GM21576 (cell line): ENCODE results near the gene HNF4A.

ENCODE experiments used
- ATAC-seq: cut with Tn5 transposase; IDR thresholded peaks from one replicate; pipeline ENCODE4 v1.9.1; 2021; ENCODE audit warnings: mild to moderate bottlenecking, moderate library complexity; ENCODE audit not compliant: unreplicated experiment

HNF4A gene

GRCh38 chr20:44392088-44392775, 36.7 kb downstream of the HNF4A start:
- no peak for ATAC-seq

DNA sequence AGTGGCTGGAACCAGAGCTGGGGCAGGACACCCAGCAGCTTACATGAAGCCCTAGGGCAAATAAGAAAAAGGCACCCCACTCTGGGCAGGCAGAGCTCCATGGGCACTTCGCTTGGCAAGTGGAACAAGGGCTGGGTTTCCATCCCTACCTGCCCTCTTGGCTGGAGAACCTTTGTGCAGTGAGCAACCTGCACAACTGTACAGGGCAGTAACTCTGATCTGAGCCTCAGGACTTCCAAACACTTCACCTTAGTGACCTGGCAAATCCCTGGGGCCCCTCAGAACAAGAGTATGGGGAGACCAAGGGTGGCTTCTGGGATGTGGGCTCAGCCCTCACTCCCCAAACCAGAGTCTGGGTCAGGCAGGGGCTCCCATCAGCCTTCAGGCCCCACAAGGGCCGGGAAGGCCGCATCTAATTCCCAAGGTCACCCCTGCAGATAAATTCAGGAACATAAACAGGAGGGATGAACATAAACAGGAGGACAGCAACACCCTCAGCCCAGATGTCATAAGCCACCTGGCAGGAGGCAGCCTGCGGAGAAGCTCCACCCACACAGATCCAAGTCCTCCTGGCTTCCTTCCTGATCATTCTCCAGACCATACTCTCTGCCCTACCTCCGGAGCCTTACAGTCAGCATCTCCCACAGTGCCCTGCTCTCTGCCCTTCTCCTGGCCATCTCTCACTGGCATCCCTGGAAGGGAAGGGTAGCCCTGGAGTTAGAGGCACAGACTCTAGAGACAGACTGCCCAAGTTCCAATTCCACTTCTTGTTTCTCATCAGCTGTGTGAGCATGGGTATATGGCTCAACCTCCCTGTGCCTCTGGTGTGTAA, 37.5 kb downstream of the HNF4A start:
- ATAC-seq: no peak

GRCh38 chr20:44393608-44394451, 38.3 kb downstream of the HNF4A start:
- no peak for ATAC-seq

DNA sequence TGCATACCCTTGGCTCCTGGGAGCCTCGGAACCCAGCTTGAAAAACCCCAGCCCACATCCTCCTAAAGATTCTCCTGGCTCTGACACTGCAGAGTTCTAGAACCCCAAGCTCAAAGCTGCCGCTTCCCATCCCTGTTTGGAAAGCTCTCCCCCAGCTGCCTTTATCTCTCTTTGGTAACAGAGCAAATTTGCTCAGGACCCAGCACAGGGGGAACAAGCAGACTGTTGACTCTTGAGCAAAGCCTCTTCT, 38.9 kb downstream of the HNF4A start:
- no peak for ATAC-seq

DNA sequence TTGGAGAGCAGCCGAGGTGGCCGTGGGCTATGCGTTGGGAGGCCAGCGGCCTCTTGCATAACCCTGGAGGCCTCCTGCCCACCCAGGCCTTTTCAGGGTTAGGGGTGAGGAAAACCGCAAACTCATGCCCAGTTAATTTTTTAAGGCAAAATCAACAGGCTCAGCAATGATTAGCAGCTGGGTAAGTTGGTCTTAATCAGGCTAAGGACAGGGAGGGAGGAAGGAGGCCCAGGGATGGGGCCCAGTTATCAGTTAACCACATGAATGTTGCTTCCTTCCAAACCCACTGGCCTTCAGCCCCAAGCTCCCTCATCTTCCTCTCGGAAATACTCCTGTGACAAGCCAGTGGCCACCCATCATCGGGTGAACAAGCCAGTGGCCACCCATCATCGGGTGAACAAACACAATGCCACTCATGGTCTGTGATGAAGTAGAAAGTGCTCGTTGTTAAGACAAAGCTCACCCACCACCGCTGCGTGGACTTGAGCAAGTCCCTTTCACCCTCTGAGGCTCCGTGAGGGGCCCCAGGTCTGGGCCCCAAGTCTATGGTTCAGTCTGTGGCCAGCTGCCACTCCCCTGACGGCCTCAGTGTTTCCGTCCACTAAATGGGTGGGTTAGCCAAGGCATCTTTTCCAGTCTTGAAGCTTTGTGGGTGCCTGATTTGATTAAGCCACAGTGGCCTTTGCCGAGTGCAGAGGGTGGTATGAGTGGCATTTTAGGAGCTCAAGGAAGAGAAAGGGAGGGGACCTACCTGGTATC, 39.4 kb downstream of the HNF4A start:
- no peak for ATAC-seq

DNA sequence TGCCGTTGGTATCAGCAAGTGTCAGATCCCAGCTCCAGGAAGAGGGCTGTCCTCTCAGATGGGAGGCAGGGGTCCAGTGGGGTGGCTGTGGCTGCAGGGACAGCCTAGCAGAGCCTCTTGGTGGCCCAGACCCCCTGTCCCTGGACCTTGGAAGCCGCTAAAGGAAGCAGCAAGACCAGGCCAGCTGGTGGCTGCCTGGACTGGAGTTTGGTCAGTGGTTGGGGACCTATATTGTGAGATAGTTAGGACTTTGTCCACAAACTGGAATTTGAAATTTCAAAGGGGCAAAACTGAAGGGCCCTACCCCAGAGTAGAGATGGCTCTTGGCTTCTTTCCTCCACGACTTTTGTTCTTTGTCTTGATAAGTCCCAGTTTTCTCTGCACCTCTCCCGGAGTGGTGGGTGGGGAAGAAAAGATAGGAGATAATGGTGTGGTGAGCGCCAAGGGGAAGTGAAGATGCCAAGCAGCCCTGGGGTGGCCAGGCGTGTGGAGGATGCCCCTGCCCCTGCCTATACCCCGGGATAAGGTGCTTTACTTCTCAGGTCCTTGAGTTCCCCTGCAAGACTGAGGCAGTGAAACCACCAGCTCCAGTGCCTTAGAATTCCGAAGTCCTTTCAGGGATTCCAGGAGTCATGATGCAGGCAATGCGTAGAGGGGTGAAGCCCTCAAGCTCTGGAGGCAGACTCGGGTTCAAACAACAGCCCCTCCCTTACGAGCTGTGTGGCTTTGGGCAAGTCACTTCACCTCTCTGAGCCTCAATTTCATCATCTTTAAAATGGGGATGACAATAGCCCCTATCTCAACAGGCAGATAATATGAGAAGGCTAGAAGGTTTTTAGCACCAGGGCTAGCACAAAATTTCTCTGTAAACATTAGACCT, 40.2 kb downstream of the HNF4A start:
- no peak for ATAC-seq

DNA sequence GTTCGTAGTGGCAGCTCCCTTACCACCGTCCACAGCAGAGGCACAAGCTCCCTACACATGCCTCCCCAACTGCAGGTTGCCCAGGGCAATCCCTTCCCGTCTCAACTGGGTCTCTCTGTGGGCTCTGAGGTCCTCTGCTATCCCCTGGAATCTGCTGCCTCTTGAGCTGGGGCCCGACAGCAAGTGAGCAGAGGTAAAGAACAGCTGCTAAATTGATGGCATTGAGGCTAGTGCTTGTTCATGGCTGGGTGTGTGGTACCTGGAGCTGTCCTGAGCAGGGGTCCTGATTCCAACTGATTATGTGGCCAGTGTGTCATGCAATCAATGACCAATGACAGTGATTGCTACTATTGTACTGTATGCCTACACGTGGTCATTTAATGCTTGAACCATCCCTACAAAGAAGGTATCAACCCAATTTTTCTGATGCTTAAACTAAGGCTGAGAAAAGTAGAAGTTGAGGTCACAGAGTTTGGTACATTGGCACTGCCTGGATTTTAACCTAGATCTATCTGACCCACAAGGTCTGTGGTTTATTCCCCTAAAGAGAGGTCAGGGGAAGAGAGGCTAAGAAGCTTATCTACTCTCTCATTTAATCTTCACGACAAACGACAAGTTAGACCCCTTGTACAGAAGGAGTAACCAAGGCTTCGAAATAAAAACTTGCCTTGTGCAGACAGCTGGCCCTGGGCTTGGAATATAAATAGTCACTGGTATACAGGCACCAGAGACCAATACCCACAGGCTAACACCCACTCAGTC, 41.1 kb downstream of the HNF4A start:
- ATAC-seq: no peak

GRCh38 chr20:44398335-44398734, 42.8 kb downstream of the HNF4A start:
- no peak for ATAC-seq

- ATAC-seq: no peak
These were observed 43.9 kb downstream of the HNF4A start for GRCh38 chr20:44399446-44399845.

GRCh38 chr20:44400671-44400969, 45.1 kb downstream of the HNF4A start:
- ATAC-seq: no peak

- ATAC-seq: no peak
These were observed 45.7 kb downstream of the HNF4A start for GRCh38 chr20:44400970-44401769.

DNA sequence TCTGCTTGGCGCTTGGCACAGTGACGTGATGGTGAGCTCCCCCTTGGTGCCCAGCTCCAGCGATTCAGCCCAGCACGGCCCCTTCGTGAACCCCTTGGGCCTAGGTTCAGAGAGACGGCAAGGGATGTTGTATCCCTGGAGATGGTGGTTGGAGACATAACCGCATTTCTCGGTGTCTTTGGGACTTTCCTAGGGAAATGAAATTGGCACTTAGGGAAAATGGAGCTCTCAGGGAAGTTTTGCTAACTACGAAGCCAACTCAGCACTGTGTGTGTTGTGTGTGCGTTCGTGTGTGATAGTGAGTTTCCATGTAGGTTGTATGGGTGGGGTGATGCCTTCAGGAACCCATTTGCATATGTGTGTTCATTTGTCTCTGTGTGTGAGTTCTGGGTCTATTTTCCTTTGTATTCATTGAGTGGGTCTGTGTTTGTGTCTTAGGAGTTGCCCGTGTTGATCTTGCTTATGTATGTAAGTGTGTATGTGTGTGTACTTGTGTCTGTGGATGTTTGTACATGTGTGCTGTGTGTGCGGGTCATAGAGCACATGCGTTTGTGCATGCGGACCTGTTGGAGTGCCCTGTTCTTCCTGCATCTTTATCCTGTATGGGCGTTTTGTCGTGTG, 46.4 kb downstream of the HNF4A start:
- ATAC-seq: no peak

DNA sequence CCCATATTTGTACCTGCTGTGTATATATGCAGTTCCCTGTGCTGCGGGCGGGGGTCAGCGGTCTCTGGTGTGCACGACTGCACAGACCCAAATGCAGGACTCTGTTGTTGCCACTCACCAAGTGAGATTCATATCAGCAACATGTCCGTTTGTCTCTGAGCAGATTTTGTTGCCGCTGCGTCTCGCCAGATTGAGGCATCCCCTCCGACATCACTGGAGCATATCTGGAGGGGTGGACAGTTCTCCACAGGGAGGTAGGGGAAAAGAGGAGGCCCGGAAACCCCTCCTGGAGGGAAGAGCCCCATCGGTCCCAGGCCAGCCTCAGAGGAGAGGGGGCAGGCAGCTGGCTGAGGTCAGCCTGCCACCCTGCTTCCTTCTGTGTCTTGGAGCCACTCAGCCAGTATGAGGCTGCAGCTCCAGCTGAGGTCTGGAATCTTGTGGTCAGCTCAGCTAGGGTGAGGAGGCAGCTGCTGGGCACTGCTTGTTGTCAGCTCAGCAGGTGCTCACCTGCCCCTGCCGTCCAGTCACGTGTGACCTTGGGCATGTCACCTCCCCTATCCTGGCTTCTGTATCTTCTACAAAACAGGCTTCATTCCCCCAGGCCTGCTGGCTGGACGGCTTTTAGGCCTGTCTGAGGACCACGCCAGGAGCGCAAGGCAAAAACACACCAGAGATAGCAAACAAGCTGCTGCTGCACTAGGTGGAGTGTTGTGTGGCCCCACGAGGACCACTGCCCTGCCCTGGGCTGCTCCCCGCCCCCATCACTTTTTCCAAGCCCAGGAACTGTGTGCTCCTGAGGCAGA, 47.1 kb downstream of the HNF4A start:
- no peak for ATAC-seq

- no peak for ATAC-seq
These were observed 48.0 kb downstream of the HNF4A start for GRCh38 chr20:44403194-44404112.

DNA sequence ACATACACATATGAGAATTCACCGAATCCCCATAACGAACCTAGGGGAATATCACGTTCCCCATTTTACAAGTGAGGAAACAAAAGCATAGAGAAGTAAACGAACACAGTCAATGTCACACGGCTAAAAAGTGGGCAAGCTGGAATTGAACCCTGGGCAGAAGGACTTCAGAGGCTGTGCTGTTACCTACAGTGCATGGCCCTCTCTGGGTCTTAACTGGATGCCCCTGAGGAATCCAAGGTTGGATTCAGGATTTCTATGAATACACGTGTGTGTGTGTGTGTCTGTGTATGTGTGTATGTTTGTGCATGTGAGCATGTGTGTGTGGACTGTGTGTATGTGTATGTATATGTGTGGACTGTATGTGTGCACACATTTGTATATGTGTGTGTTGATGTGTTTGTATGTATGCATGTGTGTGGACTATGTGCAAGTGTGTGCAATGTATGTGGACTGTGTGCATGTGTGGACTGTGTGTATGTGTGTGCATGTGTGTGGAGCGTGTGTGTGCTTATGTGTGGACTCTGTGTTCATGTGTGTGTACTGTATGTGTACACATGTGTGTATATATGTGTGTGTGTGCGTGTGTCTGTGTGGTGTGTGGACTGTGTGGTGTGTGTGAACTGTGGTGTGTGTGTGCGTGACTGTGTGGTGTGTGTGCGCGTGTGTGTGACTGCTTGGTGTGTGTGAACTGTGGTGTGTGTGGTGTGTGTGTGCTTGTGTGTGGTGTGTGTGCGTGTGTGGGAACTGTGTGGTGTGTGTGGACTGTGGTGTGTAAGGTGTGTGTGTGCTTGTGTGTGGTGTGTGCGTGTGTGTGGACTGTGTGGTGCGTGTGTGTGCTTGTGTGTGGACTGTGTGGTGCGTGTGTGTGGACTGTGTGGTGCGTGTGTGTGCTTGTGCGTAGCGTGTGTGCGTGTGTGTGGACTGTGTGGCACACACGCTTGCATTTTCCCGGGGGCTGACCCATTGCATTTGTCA, 49.0 kb downstream of the HNF4A start:
- no peak for ATAC-seq
